ENCODE data around the gene PWWP2B. TPM values are rescaled to one million over a fixed set of nuclear protein-coding genes. Genes with fewer than 3 reads are reported as not detected.
A peak's percentile ranks its signal among the peaks of the same experiment; 100 is the strongest.

PWWP2B gene
- total RNA-seq, 1 experiment from 2014 or later: 19.3 TPM

DNA sequence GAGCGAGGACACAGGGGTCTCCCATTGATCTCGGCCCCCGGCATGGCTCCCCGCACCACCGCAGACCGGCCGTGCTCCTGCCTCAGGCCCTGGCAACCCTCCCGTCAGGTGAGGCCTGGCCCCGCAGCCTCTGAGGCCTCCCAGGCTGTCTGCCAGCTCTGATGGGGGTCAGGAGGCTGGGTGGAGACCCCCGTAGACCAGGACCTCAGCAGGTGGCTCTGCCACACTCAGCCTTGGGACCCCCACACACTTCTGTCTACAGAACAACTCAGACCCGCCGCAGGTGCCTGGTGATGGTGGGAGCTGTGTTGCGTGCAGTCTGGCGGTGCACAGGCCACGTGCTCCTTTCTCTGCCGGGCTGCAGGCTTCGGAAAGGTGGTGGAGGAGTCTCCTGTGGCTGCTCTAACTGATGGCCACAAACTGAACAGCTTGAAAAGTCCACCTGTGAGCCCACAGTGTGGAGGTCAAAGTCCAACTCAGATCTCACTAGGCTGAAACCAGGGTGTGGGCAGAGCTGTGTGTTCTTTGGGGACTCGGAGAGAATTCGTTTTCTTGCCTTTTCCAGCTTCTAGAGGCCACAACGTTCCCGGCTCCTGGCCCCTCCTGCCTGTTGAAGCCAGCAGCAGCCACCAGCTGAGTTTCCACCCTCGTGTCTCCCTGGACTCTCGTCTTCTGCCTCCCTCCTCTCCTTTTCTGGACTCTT, 62.5 kb downstream of the PWWP2B start:
- TF ChIP-seq, protein P1, sequence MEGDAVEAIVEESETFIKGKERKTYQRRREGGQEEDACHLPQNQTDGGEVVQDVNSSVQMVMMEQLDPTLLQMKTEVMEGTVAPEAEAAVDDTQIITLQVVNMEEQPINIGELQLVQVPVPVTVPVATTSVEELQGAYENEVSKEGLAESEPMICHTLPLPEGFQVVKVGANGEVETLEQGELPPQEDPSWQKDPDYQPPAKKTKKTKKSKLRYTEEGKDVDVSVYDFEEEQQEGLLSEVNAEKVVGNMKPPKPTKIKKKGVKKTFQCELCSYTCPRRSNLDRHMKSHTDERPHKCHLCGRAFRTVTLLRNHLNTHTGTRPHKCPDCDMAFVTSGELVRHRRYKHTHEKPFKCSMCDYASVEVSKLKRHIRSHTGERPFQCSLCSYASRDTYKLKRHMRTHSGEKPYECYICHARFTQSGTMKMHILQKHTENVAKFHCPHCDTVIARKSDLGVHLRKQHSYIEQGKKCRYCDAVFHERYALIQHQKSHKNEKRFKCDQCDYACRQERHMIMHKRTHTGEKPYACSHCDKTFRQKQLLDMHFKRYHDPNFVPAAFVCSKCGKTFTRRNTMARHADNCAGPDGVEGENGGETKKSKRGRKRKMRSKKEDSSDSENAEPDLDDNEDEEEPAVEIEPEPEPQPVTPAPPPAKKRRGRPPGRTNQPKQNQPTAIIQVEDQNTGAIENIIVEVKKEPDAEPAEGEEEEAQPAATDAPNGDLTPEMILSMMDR (IDR thresholded peaks at IDR 0.05; ENCODE audit: insufficient read depth in 1 of 2, low read depth in 1 of 2, low read length in 1 of 2, severe bottlenecking in 1 of 2, unreplicated experiment in 1 of 2): no peak
- peak in 1 of 2 experiments; percentile 47 for DNase-seq
- no TSS peak for BruUV-seq (replicated peaks)
- intact Hi-C loops (cut with micrococcal nuclease; ENCODE audit: unreplicated experiment): loop anchor here (2.0 to 5.0 kb wide), 4 partner anchors 58 to 133 kb away; partner anchors contain the start of gene INPP5A
- CTCF ChIA-PET: interaction anchor here (0.6 to 1.3 kb wide), 5 partner anchors 40 to 177 kb away, joined by 3 to 5 read pairs (median 3); no protein-coding TSS in a partner anchor
- peaks cover 7% of the 10 kb centered on the region for H3K4me1 Mint-ChIP-seq (ENCODE audit: low read depth, unreplicated experiment)
- Histone ChIP-seq H3K4me1 (peaks cover 25% of the 10 kb centered on the region), H3K9me3 (no peaks in the 10 kb centered on the region), H3K36me3 (ENCODE audit: control insufficient read depth, insufficient read depth, low read length) (no peaks in the 10 kb centered on the region), H3K4me3 (ENCODE audit: low read depth, low read length) (no peak overlapping the region), H3K27me3 (replicated peaks; ENCODE audit: control insufficient read depth, insufficient read depth, low read length) (no peaks in the 10 kb centered on the region)
- no peaks in the 10 kb centered on the region for H3K9me3 Mint-ChIP-seq (ENCODE audit: unreplicated experiment)
- H3K27ac Mint-ChIP-seq (ENCODE audit: unreplicated experiment): no peak overlapping the region
- H3K36me3 Mint-ChIP-seq (ENCODE audit: insufficient read depth, unreplicated experiment): no peaks in the 10 kb centered on the region
- POLR2A ChIA-PET: no interaction called here
- H3K4me3 Mint-ChIP-seq (ENCODE audit: unreplicated experiment): no peak overlapping the region
- no peaks in the 10 kb centered on the region for H3K27me3 Mint-ChIP-seq (ENCODE audit: insufficient read depth, unreplicated experiment)

DNA sequence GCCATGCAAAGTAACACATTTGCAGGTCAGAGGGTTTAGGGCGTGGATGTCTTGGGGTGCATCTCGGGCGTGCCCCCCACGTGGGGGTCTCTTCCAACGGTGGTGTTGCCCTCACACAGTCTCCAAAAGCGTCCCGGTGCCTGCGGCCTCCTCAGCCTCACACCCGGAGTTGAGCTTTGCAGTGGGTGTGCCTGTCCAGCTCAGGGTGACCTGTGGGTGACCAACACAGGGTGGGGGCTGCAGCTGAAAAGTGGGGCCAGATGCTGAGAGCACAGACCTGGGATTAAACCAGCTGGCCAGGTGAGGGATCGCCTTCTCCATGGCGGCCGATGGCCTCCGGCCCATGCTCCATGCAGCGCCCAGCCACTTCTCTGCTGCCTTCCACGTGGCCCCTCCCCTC, 63.1 kb downstream of the PWWP2B start:
- intact Hi-C loops (cut with micrococcal nuclease; ENCODE audit: unreplicated experiment): no loop called here
- POLR2A ChIA-PET: interaction anchor here (0.7 kb wide), 1 partner anchor 16 kb away, joined by 16 read pairs; no protein-coding TSS in a partner anchor

DNA sequence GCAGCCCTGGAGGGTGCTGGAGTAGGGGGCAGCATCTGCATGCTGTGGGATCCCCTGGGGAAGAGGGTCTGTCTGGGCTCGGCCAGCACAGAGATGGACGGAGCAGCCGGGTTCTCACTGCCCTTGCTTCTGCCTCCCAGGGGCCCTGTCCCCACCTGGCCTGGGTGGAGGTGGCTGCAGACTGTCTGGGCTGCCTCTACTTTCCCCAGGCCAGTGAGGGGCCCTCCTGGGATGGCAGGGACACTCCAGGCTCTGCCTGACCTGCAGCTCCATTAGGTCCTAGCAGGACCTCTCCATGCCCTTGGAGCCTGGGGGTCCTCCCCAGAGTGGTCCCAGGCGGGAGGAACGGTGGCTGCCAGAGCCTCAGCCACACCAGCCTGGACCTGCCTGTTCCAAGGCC, 63.7 kb downstream of the PWWP2B start:
- peaks cover 7% of the 10 kb centered on the region for H3K4me1 Mint-ChIP-seq (ENCODE audit: low read depth, unreplicated experiment)
- Histone ChIP-seq H3K36me3 (ENCODE audit: control insufficient read depth, insufficient read depth, low read length) (no peaks in the 10 kb centered on the region), H3K27me3 (replicated peaks; ENCODE audit: control insufficient read depth, insufficient read depth, low read length) (no peaks in the 10 kb centered on the region), H3K9me3 (no peaks in the 10 kb centered on the region), H3K4me3 (ENCODE audit: low read depth, low read length) (no peak overlapping the region), H3K4me1 (peaks cover 17% of the 10 kb centered on the region)
- DNase-seq: no peak
- no peaks in the 10 kb centered on the region for H3K9me3 Mint-ChIP-seq (ENCODE audit: unreplicated experiment)
- H3K36me3 Mint-ChIP-seq (ENCODE audit: insufficient read depth, unreplicated experiment): no peaks in the 10 kb centered on the region
- intact Hi-C loops (cut with micrococcal nuclease; ENCODE audit: unreplicated experiment): no loop called here
- CTCF ChIA-PET: interaction anchor here (0.7 kb wide), 1 partner anchor 76 kb away, joined by 6 read pairs; no protein-coding TSS in a partner anchor
- no peak overlapping the region for H3K4me3 Mint-ChIP-seq (ENCODE audit: unreplicated experiment)
- no peak overlapping the region for H3K27ac Mint-ChIP-seq (ENCODE audit: unreplicated experiment)
- BruUV-seq (replicated peaks): no TSS peak
- no peaks in the 10 kb centered on the region for H3K27me3 Mint-ChIP-seq (ENCODE audit: insufficient read depth, unreplicated experiment)
- TF ChIP-seq, protein P1 (IDR thresholded peaks at IDR 0.05; ENCODE audit: insufficient read depth in 1 of 2, low read depth in 1 of 2, low read length in 1 of 2, severe bottlenecking in 1 of 2, unreplicated experiment in 1 of 2): no peak
- POLR2A ChIA-PET: interaction anchor here (0.7 kb wide), 1 partner anchor 15 kb away, joined by 16 read pairs; no protein-coding TSS in a partner anchor

More for the DNA sequence above, 63.1 kb downstream of the PWWP2B start:
- CTCF ChIA-PET: interaction anchor here (0.6 to 1.2 kb wide), 4 partner anchors 40 to 177 kb away, joined by 3 to 6 read pairs (median 4); no protein-coding TSS in a partner anchor
- Histone ChIP-seq H3K4me3 (ENCODE audit: low read depth, low read length) (no peak overlapping the region), H3K9me3 (no peaks in the 10 kb centered on the region), H3K27me3 (replicated peaks; ENCODE audit: control insufficient read depth, insufficient read depth, low read length) (no peaks in the 10 kb centered on the region), H3K4me1 (peaks cover 19% of the 10 kb centered on the region), H3K36me3 (ENCODE audit: control insufficient read depth, insufficient read depth, low read length) (no peaks in the 10 kb centered on the region)
- no peak for DNase-seq
- H3K4me1 Mint-ChIP-seq (ENCODE audit: low read depth, unreplicated experiment): peaks cover 7% of the 10 kb centered on the region
- no TSS peak for BruUV-seq (replicated peaks)
- TF ChIP-seq, protein P1 (IDR thresholded peaks at IDR 0.05; ENCODE audit: insufficient read depth in 1 of 2, low read depth in 1 of 2, low read length in 1 of 2, severe bottlenecking in 1 of 2, unreplicated experiment in 1 of 2): no peak
- H3K9me3 Mint-ChIP-seq (ENCODE audit: unreplicated experiment): no peaks in the 10 kb centered on the region
- H3K27me3 Mint-ChIP-seq (ENCODE audit: insufficient read depth, unreplicated experiment): no peaks in the 10 kb centered on the region
- no peaks in the 10 kb centered on the region for H3K36me3 Mint-ChIP-seq (ENCODE audit: insufficient read depth, unreplicated experiment)
- no peak overlapping the region for H3K27ac Mint-ChIP-seq (ENCODE audit: unreplicated experiment)
- no peak overlapping the region for H3K4me3 Mint-ChIP-seq (ENCODE audit: unreplicated experiment)
